H1 (cell line): Measurements from ENCODE around the gene PIP5K1B. TPM values are rescaled to one million over a fixed set of nuclear protein-coding genes. Genes with fewer than 3 reads are reported as not detected.
"Not testable (repeated sequence)": the region's sequence is repeated elsewhere in the genome, so short reads cannot be mapped to it uniquely, and the experiment has no call there.

ENCODE experiments used
- CTCF ChIA-PET: fragments of 300-600 bp; sonication (Branson Sonifier 250); formaldehyde crosslinking; loops from one replicate; lab custom pipeline; 2021; ENCODE audit not compliant: partially characterized antibody; lab: Charles Lee
- POLR2A ChIA-PET: fragments of 300-600 bp; sonication (Branson Sonifier 250); formaldehyde crosslinking; loops from one replicate; lab custom pipeline; 2021; ENCODE audit warnings: inconsistent platforms; ENCODE audit not compliant: partially characterized antibody; lab: Charles Lee
- DNase-seq, 2 experiments: peaks; one replicate each; pipeline versions ENCODE4 v3.0.0 to v3.0.0-alpha.2; 2010 to 2022; ENCODE audit warnings: low spot score in 2 of 2, low read depth in 1 of 2, mixed read lengths in 1 of 2
- FAIRE-seq: peaks from 2 replicates; lab custom pipeline; 2011; peaks lifted over from hg19 to GRCh38; lab: Jason Lieb, UNC
- H2AFZ ChIP-seq: 2 replicates; pipeline ENCODE4 v1.8.1; 2012; ENCODE audit warnings: low read length, inconsistent platforms
- H2AK5ac ChIP-seq: 2 replicates; pipeline ENCODE4 v1.6.1; 2013; ENCODE audit warnings: low read depth, low read length
- H2BK120ac ChIP-seq: replicated peaks from 2 replicates; pipeline ENCODE3; 2013; ENCODE audit warnings: low read depth, low read length, inconsistent platforms
- H2BK12ac ChIP-seq: 2 replicates; pipeline ENCODE4 v1.6.1; 2013; ENCODE audit warnings: low read depth, low read length
- H2BK15ac ChIP-seq: 2 replicates; pipeline ENCODE4 v1.6.1; 2013; ENCODE audit warnings: low read length
- H2BK20ac ChIP-seq: 2 replicates; pipeline ENCODE4 v1.6.1; 2013; ENCODE audit warnings: low read length
- H2BK5ac ChIP-seq: 2 replicates; pipeline ENCODE4 v1.6.1; 2013; ENCODE audit warnings: low read depth, low read length
- H3K14ac ChIP-seq: 2 replicates; pipeline ENCODE4 v1.6.1; 2013; ENCODE audit warnings: inconsistent platforms; ENCODE audit not compliant: insufficient read length
- H3K18ac ChIP-seq: 2 replicates; pipeline ENCODE4 v1.6.1; 2013; ENCODE audit warnings: low read length; ENCODE audit errors: extremely low read depth
- H3K23ac ChIP-seq: 2 replicates; pipeline ENCODE4 v1.6.1; 2013; ENCODE audit warnings: inconsistent platforms; ENCODE audit not compliant: insufficient read length
- H3K23me2 ChIP-seq: 2 replicates; pipeline ENCODE4 v1.6.1; 2013; ENCODE audit warnings: low read depth, low read length
- H3K27ac ChIP-seq: 2 replicates; pipeline ENCODE4 v1.6.1; 2011; ENCODE audit warnings: low read depth, low read length, inconsistent platforms
- H3K27me3 ChIP-seq, 4 experiments: replicated peaks in 1 of 4; 1 replicate in 1 of 4; 2 replicates in 3 of 4; pipeline versions ENCODE4 v1.6.1 to v1.8.1; 2011 to 2013; ENCODE audit warnings: low read length in 3 of 4, mild to moderate bottlenecking in 3 of 4, inconsistent platforms in 2 of 4, mixed read lengths in 2 of 4, moderate library complexity in 1 of 4; ENCODE audit not compliant: control insufficient read depth in 3 of 4, insufficient read depth in 3 of 4; ENCODE audit errors: extremely low read depth in 1 of 4
- H3K36me3 ChIP-seq, 4 experiments: 2 replicates each; pipeline versions ENCODE4 v1.6.1 to v1.8.1; 2011 to 2013; ENCODE audit warnings: mild to moderate bottlenecking in 4 of 4, low read length in 3 of 4, moderate library complexity in 2 of 4, control low read depth in 1 of 4, inconsistent platforms in 1 of 4; ENCODE audit not compliant: insufficient read depth in 4 of 4, control insufficient read depth in 2 of 4
- H3K4ac ChIP-seq: replicated peaks from 2 replicates; pipeline ENCODE3; 2013; ENCODE audit warnings: low read length, low read depth, mixed read lengths, inconsistent platforms; ENCODE audit not compliant: insufficient read length
- H3K4me1 ChIP-seq, 4 experiments: replicated peaks in 1 of 4; 1 replicate in 1 of 4; 2 replicates in 3 of 4; pipeline versions ENCODE4 v1.6.1 to v1.8.1; 2011 to 2013; ENCODE audit warnings: low read length in 3 of 4, inconsistent platforms in 2 of 4, mixed read lengths in 1 of 4; ENCODE audit not compliant: insufficient read depth in 4 of 4, control insufficient read depth in 3 of 4
- H3K4me2 ChIP-seq, 2 experiments: 2 replicates each; pipeline versions ENCODE4 v1.6.1 to v1.8.1; 2011 to 2013; ENCODE audit warnings: low read depth in 2 of 2, low read length in 2 of 2, control low read depth in 1 of 2, inconsistent platforms in 1 of 2, mild to moderate bottlenecking in 1 of 2; ENCODE audit not compliant: insufficient read depth in 1 of 2
- H3K4me3 ChIP-seq, 4 experiments: fragments of 200-600, 300-600 bp in 1 of 4; sonication (generic), shearing (Covaris generic), sonication (Bioruptor Twin) in 1 of 4; 2 replicates each; pipeline versions ENCODE4 v1.5.1 to v1.8.1; 2011 to 2016; ENCODE audit warnings: low read length in 4 of 4, low read depth in 3 of 4, control low read depth in 2 of 4, inconsistent platforms in 2 of 4, mild to moderate bottlenecking in 2 of 4, mixed read lengths in 1 of 4, moderate library complexity in 1 of 4; ENCODE audit not compliant: insufficient read depth in 2 of 4; ENCODE audit errors: extremely low read depth in 1 of 4
- H3K56ac ChIP-seq: replicated peaks from 2 replicates; pipeline ENCODE3; 2013; ENCODE audit warnings: low read depth, mild to moderate bottlenecking, mixed read lengths, low read length, inconsistent platforms; ENCODE audit not compliant: insufficient read length
- H3K79me1 ChIP-seq: 2 replicates; pipeline ENCODE4 v1.6.1; 2013; ENCODE audit warnings: low read depth, low read length, control low read depth
- H3K79me2 ChIP-seq, 2 experiments: 2 replicates each; pipeline versions ENCODE4 v1.6.1 to v1.8.1; 2012 to 2013; ENCODE audit warnings: low read length in 2 of 2, mild to moderate bottlenecking in 2 of 2, inconsistent platforms in 1 of 2; ENCODE audit not compliant: insufficient read depth in 2 of 2, control insufficient read depth in 1 of 2
- H3K9ac ChIP-seq, 4 experiments: replicated peaks in 1 of 4; 1 replicate in 1 of 4; 2 replicates in 3 of 4; pipeline versions ENCODE4 v1.6.1 to v1.8.1; 2011 to 2013; ENCODE audit warnings: low read depth in 3 of 4, low read length in 3 of 4, control low read depth in 2 of 4, mild to moderate bottlenecking in 2 of 4, moderate library complexity in 2 of 4, inconsistent platforms in 1 of 4; ENCODE audit errors: extremely low read depth in 1 of 4
- H3K9me3 ChIP-seq, 2 experiments: 2 replicates each; pipeline versions ENCODE4 v1.6.1 to v1.8.1; 2012 to 2013; ENCODE audit warnings: mild to moderate bottlenecking in 2 of 2, moderate library complexity in 2 of 2, control low read depth in 1 of 2, inconsistent platforms in 1 of 2, low read depth in 1 of 2, low read length in 1 of 2, mixed read lengths in 1 of 2; ENCODE audit not compliant: insufficient read depth in 2 of 2
- H4K20me1 ChIP-seq, 2 experiments: replicated peaks in 1 of 2; 2 replicates each; pipeline versions ENCODE3 to v1.8.1; 2011 to 2013; ENCODE audit warnings: inconsistent platforms in 2 of 2, low read length in 2 of 2, mild to moderate bottlenecking in 1 of 2; ENCODE audit not compliant: insufficient read depth in 2 of 2, control insufficient read depth in 1 of 2
- H4K5ac ChIP-seq: 2 replicates; pipeline ENCODE4 v1.6.1; 2013; ENCODE audit warnings: low read length, low read depth, mixed read lengths, inconsistent platforms; ENCODE audit not compliant: insufficient read length
- H4K8ac ChIP-seq: 2 replicates; pipeline ENCODE4 v1.8.0; 2013; ENCODE audit warnings: mild to moderate bottlenecking, moderate library complexity, low read length, inconsistent platforms; ENCODE audit not compliant: insufficient read depth; ENCODE audit errors: extremely low read depth
- H4K91ac ChIP-seq: replicated peaks from 2 replicates; pipeline ENCODE3; 2013; ENCODE audit warnings: low read length, mixed read lengths, inconsistent platforms; ENCODE audit not compliant: insufficient read length
- EGR1 ChIP-seq: IDR thresholded peaks from 2 replicates; pipeline ENCODE4 v1.6.1; 2011; ENCODE audit warnings: low read depth, low read length, borderline replicate concordance
- HDAC6 ChIP-seq: IDR thresholded peaks from one replicate; pipeline ENCODE4 v1.7.1; 2012; ENCODE audit warnings: low read depth, mild to moderate bottlenecking, inconsistent platforms, low read length, moderate library complexity
- NRF1 ChIP-seq: IDR thresholded peaks from 2 replicates; pipeline ENCODE4 v1.6.1; 2011; ENCODE audit warnings: mild to moderate bottlenecking, low read depth, low read length, improper control_type of control experiment
- PHF8 ChIP-seq: fragments of 200-600 bp; sonication (generic); conservative IDR thresholded peaks from 2 replicates; pipeline ENCODE4 v1.7.1; 2012; ENCODE audit warnings: low read depth, mild to moderate bottlenecking, inconsistent platforms, low read length, moderate library complexity
- POLR2A ChIP-seq, 2 experiments: IDR thresholded peaks; 1 replicate in 1 of 2; 2 replicates in 1 of 2; pipeline ENCODE4 v1.6.1; 2011; ENCODE audit warnings: low read depth in 2 of 2, low read length in 2 of 2, mild to moderate bottlenecking in 2 of 2; ENCODE audit errors: control extremely low read depth in 1 of 2
- SP1 ChIP-seq: IDR thresholded peaks from 2 replicates; pipeline ENCODE4 v1.6.1; 2011; ENCODE audit warnings: low read depth, low read length
- WGBS, 2 experiments: shearing (Covaris generic) in 1 of 2; methylation state at CpG; one replicate each; pipeline versions ENCODE4 v1.1.6 to v1.1.7; 2013 to 2015; ENCODE audit warnings: low lambda C conversion rate in 2 of 2, mixed read lengths in 2 of 2, inconsistent platforms in 1 of 2, low coverage in 1 of 2, missing lambda C conversion rate in 1 of 2; ENCODE audit not compliant: insufficient replicate concordance in 2 of 2, insufficient coverage in 1 of 2, insufficient read length in 1 of 2; ENCODE audit errors: extremely low coverage in 1 of 2, missing lambda C conversion rate in 1 of 2; 5-methylcytosine and 5-hydroxymethylcytosine counted together
- polyA plus RNA-seq, 7 experiments: library from polyadenylated mRNA; depleted of rRNA in 3 of 7; stranded (reverse) in 5 of 7; unstranded in 2 of 7; fragments of >200 nt in 5 of 7; fragments of 200-250 nt in 2 of 7; gene quantifications; 1 replicate in 5 of 7; 2 replicates in 1 of 7; 4 replicates in 1 of 7; pipeline versions ENCODE4 v1.2.1 to v1.2.3, GENCODE V29; 2011 to 2013; ENCODE audit warnings: missing spikeins in 2 of 7, mixed read lengths in 2 of 7
- total RNA-seq: library from RNA; stranded (reverse); fragmentation: NEBNext Ultra II Directional; extraction: Animal tissue kit (Norgen Biotek cat#: 25700); gene quantifications from 2 replicates; pipeline ENCODE4 v1.2.1, GENCODE V29; 2021
- TF ChIP-seq, protein P1 (sequence below): IDR thresholded peaks from 2 replicates; pipeline ENCODE4 v1.6.1; 2012; ENCODE audit warnings: low read length, inconsistent platforms

The PIP5K1B gene
- total and polyA plus RNA-seq, 2 of the 8 experiments (the other 6 are each of a cell fraction or from before 2014, with no cell fraction given): 4.7 to 7.7 TPM

DNA sequence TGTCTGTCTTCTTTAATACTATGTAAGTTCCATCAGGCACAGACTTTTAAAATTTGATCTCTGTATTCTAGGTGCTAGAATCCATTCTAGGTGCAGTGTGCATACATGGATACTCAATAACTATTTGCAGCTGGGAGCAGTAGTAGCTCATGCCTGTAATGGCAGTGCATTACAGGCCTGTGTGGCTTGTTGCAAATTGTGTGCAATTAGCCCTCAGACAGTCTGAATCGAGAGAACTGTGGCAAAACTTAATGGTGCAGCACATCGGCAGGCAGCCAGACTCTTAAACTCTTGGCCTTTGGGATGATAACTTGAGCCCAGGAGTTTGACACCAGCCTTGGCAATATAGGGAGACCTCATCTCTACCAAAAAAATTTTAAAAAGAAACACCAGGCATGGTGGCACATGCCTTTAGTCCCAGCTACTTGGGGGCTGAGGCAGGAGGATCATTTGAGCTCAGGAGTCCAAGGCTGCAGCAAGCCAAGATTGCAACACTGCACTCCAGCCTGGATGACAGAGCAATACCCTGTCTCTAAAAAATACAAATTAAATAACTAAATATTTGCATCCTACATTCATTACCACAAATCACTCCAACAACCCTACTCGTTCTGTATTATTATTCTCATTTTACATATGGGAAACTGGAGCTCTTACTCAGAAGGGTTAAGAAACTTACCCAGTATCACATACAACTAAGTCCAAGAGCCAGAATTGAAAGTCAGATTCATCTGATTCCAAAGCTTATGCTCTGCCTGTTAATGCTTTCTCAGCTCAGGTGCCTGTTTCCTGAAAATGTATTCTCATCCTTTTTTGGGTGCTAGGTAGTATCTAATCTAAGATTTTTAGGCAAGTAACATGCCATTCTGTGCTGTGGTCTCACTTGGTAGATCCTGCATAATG is 278.7 kb downstream of the PIP5K1B start (continued):
- no peak for TF ChIP-seq HDAC6
- TF ChIP-seq NRF1: no peak
- TF ChIP-seq POLR2A (IDR thresholded peaks at IDR 0.05; ENCODE audit: control extremely low read depth in 1 of 2, low read depth in 2 of 2, low read length in 2 of 2): no peak
- TF ChIP-seq SP1: no peak
- TF ChIP-seq, protein P1, sequence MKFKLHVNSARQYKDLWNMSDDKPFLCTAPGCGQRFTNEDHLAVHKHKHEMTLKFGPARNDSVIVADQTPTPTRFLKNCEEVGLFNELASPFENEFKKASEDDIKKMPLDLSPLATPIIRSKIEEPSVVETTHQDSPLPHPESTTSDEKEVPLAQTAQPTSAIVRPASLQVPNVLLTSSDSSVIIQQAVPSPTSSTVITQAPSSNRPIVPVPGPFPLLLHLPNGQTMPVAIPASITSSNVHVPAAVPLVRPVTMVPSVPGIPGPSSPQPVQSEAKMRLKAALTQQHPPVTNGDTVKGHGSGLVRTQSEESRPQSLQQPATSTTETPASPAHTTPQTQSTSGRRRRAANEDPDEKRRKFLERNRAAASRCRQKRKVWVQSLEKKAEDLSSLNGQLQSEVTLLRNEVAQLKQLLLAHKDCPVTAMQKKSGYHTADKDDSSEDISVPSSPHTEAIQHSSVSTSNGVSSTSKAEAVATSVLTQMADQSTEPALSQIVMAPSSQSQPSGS: no peak
- TF ChIP-seq EGR1: no peak
- no peak for TF ChIP-seq PHF8
- TF ChIP-seq, all 59 proteins: peak for 0

DNA sequence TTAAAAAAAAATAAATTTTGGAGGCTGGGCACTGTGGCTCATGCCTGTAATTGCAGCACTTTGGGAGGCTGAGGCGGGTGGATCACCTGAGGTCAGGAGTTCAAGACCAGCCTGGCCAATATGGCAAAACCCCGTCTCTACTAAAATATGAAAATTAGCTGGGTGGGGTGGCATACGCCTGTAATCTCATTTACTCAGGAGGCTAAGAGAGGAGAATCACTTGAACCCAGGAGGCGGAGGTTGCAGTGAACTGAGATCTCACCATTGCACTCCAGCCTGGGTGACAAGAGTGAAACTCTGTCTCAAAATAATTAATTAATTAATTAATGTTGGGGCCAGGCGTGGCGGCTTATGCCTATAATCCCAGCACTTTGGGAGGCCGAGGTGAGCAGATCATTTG is 281.9 kb downstream of the PIP5K1B start:
- H3K4me1 ChIP-seq, FAIRE-seq, H4K91ac ChIP-seq, H3K27me3 ChIP-seq, H3K36me3 ChIP-seq, H2BK120ac ChIP-seq, H2AFZ ChIP-seq, H4K8ac ChIP-seq, H4K5ac ChIP-seq, H3K79me2 ChIP-seq, H3K4me3 ChIP-seq, POLR2A ChIA-PET, H2BK15ac ChIP-seq, H2BK5ac ChIP-seq, H2BK12ac ChIP-seq, H4K20me1 ChIP-seq, H3K56ac ChIP-seq, H3K27ac ChIP-seq, H2AK5ac ChIP-seq, H3K23ac ChIP-seq, H3K18ac ChIP-seq, H2BK20ac ChIP-seq, H3K23me2 ChIP-seq, H3K4me2 ChIP-seq, DNase-seq, H3K14ac ChIP-seq, CTCF ChIA-PET, H3K9ac ChIP-seq, H3K4ac ChIP-seq, H3K79me1 ChIP-seq, H3K9me3 ChIP-seq: not testable (repeated sequence)
- WGBS, 2 experiments: 97% methylated on average over 7 of the region's 7 CpGs; no CpG with 5 or more reads in 1 of the 2 experiments
